ENCODE data around the gene RAB40B.

Gene RAB40B

GRCh38 chr17:82657926-82658325, 40.6 kb downstream of the RAB40B start:
- no peak for TF ChIP-seq CREB5 (CRISPR knock-in tag; IDR thresholded peaks at IDR 0.05; ENCODE audit: low read depth)
- TF ChIP-seq ZFP3 (CRISPR knock-in tag; IDR thresholded peaks at IDR 0.05), result no peak
- no peak for TF ChIP-seq RARB (CRISPR knock-in tag; IDR thresholded peaks at IDR 0.05)
- no peak for TF ChIP-seq PATZ1 (CRISPR knock-in tag; IDR thresholded peaks at IDR 0.05; ENCODE audit: borderline replicate concordance)
- no peak for TF ChIP-seq SNAI2 (CRISPR knock-in tag; IDR thresholded peaks at IDR 0.05)
- no peak for TF ChIP-seq POU6F1 (CRISPR knock-in tag; IDR thresholded peaks at IDR 0.05; ENCODE audit: borderline replicate concordance, low read depth)
- TF ChIP-seq ZFP30 (CRISPR knock-in tag; IDR thresholded peaks at IDR 0.05), result no peak
- no peak for TF ChIP-seq ISL1 (CRISPR knock-in tag; IDR thresholded peaks at IDR 0.05)
- TF ChIP-seq ZNF565 (CRISPR knock-in tag; conservative IDR thresholded peaks at IDR 0.05; ENCODE audit: low read depth), result no peak
- TF ChIP-seq ZNF8 (CRISPR knock-in tag; IDR thresholded peaks at IDR 0.05), result no peak
- no peak for TF ChIP-seq ZNF70 (CRISPR knock-in tag; IDR thresholded peaks at IDR 0.05)
- ATAC-seq, result no peak

GRCh38 chr17:82656266-82656665, 42.2 kb downstream of the RAB40B start:
- ATAC-seq, result no peak
- TF ChIP-seq GLIS3 (CRISPR knock-in tag; IDR thresholded peaks at IDR 0.05), result no peak
- TF ChIP-seq RARB (CRISPR knock-in tag; IDR thresholded peaks at IDR 0.05), result no peak
- no peak for TF ChIP-seq PPARA (CRISPR knock-in tag; IDR thresholded peaks at IDR 0.05; ENCODE audit: borderline replicate concordance)
- no peak for TF ChIP-seq OSR1 (CRISPR knock-in tag; IDR thresholded peaks at IDR 0.05)
- TF ChIP-seq ZFP30 (CRISPR knock-in tag; IDR thresholded peaks at IDR 0.05), result no peak
- TF ChIP-seq ZC3H10 (CRISPR knock-in tag; IDR thresholded peaks at IDR 0.05), result no peak
- TF ChIP-seq SNAI2 (CRISPR knock-in tag; IDR thresholded peaks at IDR 0.05), result no peak
- TF ChIP-seq TOX (CRISPR knock-in tag; IDR thresholded peaks at IDR 0.05; ENCODE audit: borderline replicate concordance), result no peak
- TF ChIP-seq CSDC2 (CRISPR knock-in tag; IDR thresholded peaks at IDR 0.05), result no peak
- TF ChIP-seq PATZ1 (CRISPR knock-in tag; IDR thresholded peaks at IDR 0.05; ENCODE audit: borderline replicate concordance), result no peak
- TF ChIP-seq BACH2 (CRISPR knock-in tag; IDR thresholded peaks at IDR 0.05; ENCODE audit: borderline replicate concordance), result no peak
- no peak for TF ChIP-seq ARNTL (CRISPR knock-in tag; IDR thresholded peaks at IDR 0.05; ENCODE audit: borderline replicate concordance, low read depth)
- no peak for TF ChIP-seq POU6F1 (CRISPR knock-in tag; IDR thresholded peaks at IDR 0.05; ENCODE audit: borderline replicate concordance, low read depth)
- TF ChIP-seq CSRNP3 (CRISPR knock-in tag; IDR thresholded peaks at IDR 0.05), result no peak
- TF ChIP-seq ZNF70 (CRISPR knock-in tag; IDR thresholded peaks at IDR 0.05), result no peak
- TF ChIP-seq ISL1 (CRISPR knock-in tag; IDR thresholded peaks at IDR 0.05), result no peak

- no peak for ATAC-seq
- TF ChIP-seq PATZ1 (CRISPR knock-in tag; IDR thresholded peaks at IDR 0.05; ENCODE audit: borderline replicate concordance) (no peak), TOX (CRISPR knock-in tag; IDR thresholded peaks at IDR 0.05; ENCODE audit: borderline replicate concordance) (no peak), PPARA (CRISPR knock-in tag; IDR thresholded peaks at IDR 0.05; ENCODE audit: borderline replicate concordance) (no peak), ZNF70 (CRISPR knock-in tag; IDR thresholded peaks at IDR 0.05) (no peak), CSRNP3 (CRISPR knock-in tag; IDR thresholded peaks at IDR 0.05) (no peak), RARB (CRISPR knock-in tag; IDR thresholded peaks at IDR 0.05) (no peak)
These were observed 43.0 kb downstream of the RAB40B start for GRCh38 chr17:82655523-82655922.

Measured in SK-N-SH treated with all-trans-retinoic acid at 6 μM for 48 hours (cell line).